Sigmoid colon (tissue), 7 donors: Measurements from ENCODE around the gene HAS3. TPM values are rescaled to one million over a fixed set of nuclear protein-coding genes. Genes with fewer than 3 reads are reported as not detected.
"Not testable (repeated sequence)": the region's sequence is repeated elsewhere in the genome, so short reads cannot be mapped to it uniquely, and the experiment has no call there.

Source experiments
- DNase-seq: peaks from one replicate; pipeline ENCODE4 v3.0.0-alpha.2; 2019
- H3K27ac ChIP-seq, 4 donors: fragments of 200-600 bp; sonication (generic); one replicate each; pipeline ENCODE4 v1.5.1; 2016 to 2019; ENCODE audit warnings: mild to moderate bottlenecking in 1 of 4
- H3K27me3 ChIP-seq, 3 donors: fragments of 200-600 bp; sonication (generic); one replicate each; pipeline ENCODE4 v1.5.1; 2019; ENCODE audit warnings: mild to moderate bottlenecking in 1 of 3
- H3K36me3 ChIP-seq, 4 donors: fragments of 200-600 bp; sonication (generic); one replicate each; pipeline ENCODE4 v1.5.1; 2016 to 2019
- H3K4me1 ChIP-seq, 4 donors: fragments of 200-600 bp; sonication (generic); one replicate each; pipeline ENCODE4 v1.5.1; 2017 to 2019
- H3K4me3 ChIP-seq, 4 donors: fragments of 200-600 bp; sonication (generic); one replicate each; pipeline ENCODE4 v1.5.1; 2017 to 2019; ENCODE audit warnings: mild to moderate bottlenecking in 2 of 4, moderate library complexity in 1 of 4
- H3K9me3 ChIP-seq, 4 donors: fragments of 200-600 bp in 3 of 4; sonication (generic) in 3 of 4; one replicate each; pipeline versions ENCODE4 v1.5.1 to v1.6.1; 2013 to 2019
- EP300 ChIP-seq, 4 donors: sonication (generic); formaldehyde crosslinking; IDR thresholded peaks; one replicate each; pipeline ENCODE4 v1.6.1; 2017; ENCODE audit warnings: antibody characterized with exemption in 4 of 4
- POLR2A ChIP-seq, 2 donors: fragments of 450-650 bp; IDR thresholded peaks; one replicate each; pipeline ENCODE4 v1.6.1; 2016; ENCODE audit warnings: antibody characterized with exemption in 2 of 2, mild to moderate bottlenecking in 2 of 2, moderate library complexity in 2 of 2
- POLR2AphosphoS5 ChIP-seq, 4 donors: sonication (generic); formaldehyde crosslinking; IDR thresholded peaks; one replicate each; pipeline ENCODE4 v1.6.1; 2017; ENCODE audit warnings: antibody characterized with exemption in 4 of 4
- WGBS, 2 donors: extraction: QIAGEN DNeasy Blood & Tissue Kit; methylation state at CpG; one replicate each; pipeline ENCODE4 v1.1.7; 2013; 5-methylcytosine and 5-hydroxymethylcytosine counted together
- intact Hi-C: fragments of 100-400 bp; cut with DNase I; formaldehyde crosslinking; loops from one replicate; pipeline ENCODE4 v1.15.1; 2023
- polyA plus RNA-seq, 3 donors: library from polyadenylated mRNA; stranded (reverse); fragments of 200-250 nt; gene quantifications; one replicate each; pipeline ENCODE4 v1.2.3, GENCODE V29; 2013
- total RNA-seq, 4 donors: library from RNA; depleted of rRNA; stranded (reverse); fragments of >200 nt; gene quantifications; one replicate each; pipeline ENCODE4 v1.1.0, GENCODE V29; 2016
- TF ChIP-seq, protein P1 (sequence below), 4 experiments: fragments of 450-650 bp in 3 of 4; fragments of 200-600 bp in 1 of 4; IDR thresholded peaks; one replicate each; pipeline ENCODE4 v1.5.1; 2016 to 2019; ENCODE audit warnings: antibody characterized with exemption in 4 of 4, mild to moderate bottlenecking in 3 of 4, moderate library complexity in 2 of 4
- donor health status: healthy with polysubstance abuse.
- donor health status: Bipolar disorder and iron deficiency.
- donor health status: healthy.

The HAS3 gene
- total and polyA plus RNA-seq, 7 donors = 0.36 to 5.8 (median 0.83) TPM

DNA sequence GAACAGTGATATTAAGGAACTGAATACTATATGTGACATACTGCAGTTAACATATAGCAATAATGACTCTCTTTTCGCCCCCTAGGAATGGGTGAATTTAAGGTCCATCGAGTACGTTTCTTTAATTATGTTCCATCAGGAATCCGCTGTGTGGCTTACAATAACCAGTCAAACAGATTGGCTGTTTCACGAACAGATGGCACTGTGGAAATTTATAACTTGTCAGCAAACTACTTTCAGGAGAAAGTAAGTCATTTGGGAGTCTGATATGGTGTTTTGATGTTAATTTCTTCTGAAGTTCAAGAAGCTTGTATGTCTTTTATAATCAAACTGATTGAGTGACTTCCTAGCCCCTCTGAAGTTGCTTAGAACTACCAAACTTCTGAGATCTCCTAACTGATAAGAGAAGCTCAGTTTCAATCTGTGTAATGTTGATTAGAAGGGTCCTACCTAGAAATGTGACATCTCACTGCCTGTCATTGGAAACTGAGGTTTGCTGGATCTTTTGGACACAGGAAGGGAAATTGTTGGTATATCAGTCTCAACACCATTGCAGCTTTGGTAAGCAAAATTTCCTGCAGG lies 28.0 kb downstream of the HAS3 start:
- Histone ChIP-seq H3K4me1 (peaks cover 0 to 37% (median 24%) of the 10 kb centered on the region in 4 donors), H3K36me3 (peaks cover 0 to 20% (median 1%) of the 10 kb centered on the region in 4 donors), H3K4me3 (peak overlapping the region; percentile 82 to 98 (median 88)), H3K27ac (peak overlapping the region in 3 of 4 donors; percentile 90 to 96 (median 90)), H3K27me3 (no peaks in the 10 kb centered on the region), H3K9me3 (no peaks in the 10 kb centered on the region)
- TF ChIP-seq POLR2A (IDR thresholded peaks at IDR 0.05) (no peak), EP300 (IDR thresholded peaks at IDR 0.05) (no peak)
- intact Hi-C loops = loop anchor here (5.0 kb wide), 2 partner anchors 286 to 606 kb away; no protein-coding TSS in a partner anchor
- 11 to 40% methylated on average over 5 of the region's 5 CpGs for WGBS, 2 donors
- no peak for DNase-seq

- intact Hi-C loops = no loop called here
- H3K4me3 ChIP-seq = no peak overlapping the region
- no peak overlapping the region for H3K27ac ChIP-seq
- no peak for DNase-seq
- H3K4me1 ChIP-seq = peaks cover 0 to 9% (median 2%) of the 10 kb centered on the region in 4 donors
- peaks cover 12 to 72% (median 26%) of the 10 kb centered on the region in 4 donors for H3K36me3 ChIP-seq
- H3K9me3 ChIP-seq = no peaks in the 10 kb centered on the region
- TF ChIP-seq EP300 (IDR thresholded peaks at IDR 0.05) (no peak), POLR2AphosphoS5 (IDR thresholded peaks at IDR 0.05) (no peak), POLR2A (IDR thresholded peaks at IDR 0.05) (no peak)
- TF ChIP-seq, protein P1, sequence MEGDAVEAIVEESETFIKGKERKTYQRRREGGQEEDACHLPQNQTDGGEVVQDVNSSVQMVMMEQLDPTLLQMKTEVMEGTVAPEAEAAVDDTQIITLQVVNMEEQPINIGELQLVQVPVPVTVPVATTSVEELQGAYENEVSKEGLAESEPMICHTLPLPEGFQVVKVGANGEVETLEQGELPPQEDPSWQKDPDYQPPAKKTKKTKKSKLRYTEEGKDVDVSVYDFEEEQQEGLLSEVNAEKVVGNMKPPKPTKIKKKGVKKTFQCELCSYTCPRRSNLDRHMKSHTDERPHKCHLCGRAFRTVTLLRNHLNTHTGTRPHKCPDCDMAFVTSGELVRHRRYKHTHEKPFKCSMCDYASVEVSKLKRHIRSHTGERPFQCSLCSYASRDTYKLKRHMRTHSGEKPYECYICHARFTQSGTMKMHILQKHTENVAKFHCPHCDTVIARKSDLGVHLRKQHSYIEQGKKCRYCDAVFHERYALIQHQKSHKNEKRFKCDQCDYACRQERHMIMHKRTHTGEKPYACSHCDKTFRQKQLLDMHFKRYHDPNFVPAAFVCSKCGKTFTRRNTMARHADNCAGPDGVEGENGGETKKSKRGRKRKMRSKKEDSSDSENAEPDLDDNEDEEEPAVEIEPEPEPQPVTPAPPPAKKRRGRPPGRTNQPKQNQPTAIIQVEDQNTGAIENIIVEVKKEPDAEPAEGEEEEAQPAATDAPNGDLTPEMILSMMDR (IDR thresholded peaks at IDR 0.05) = no peak
- 87% methylated on average over 2 of the region's 2 CpGs for WGBS, 2 donors
- no peaks in the 10 kb centered on the region for H3K27me3 ChIP-seq
Observed at GRCh38 chr16:69138608-69139007, 33.2 kb downstream of the HAS3 start.

DNA sequence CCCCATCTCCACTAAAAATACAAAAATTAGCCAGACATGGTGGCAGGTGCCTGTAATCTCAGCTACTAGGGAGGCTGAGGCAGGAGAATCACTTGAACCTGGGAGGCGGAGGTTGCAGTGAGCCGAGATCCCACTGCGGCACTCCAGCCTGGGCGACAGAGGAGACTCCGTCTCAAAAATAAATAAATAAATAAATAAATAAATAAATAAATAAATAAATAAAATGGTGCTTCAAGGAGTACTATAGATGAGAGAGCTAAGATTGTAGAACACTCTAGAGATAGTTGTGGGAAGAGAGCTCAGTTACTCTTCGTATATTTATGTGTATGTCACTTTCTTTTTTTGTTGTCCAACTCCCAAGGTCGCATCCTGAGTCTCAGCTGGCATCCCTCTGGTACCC lies 34.0 kb downstream of the HAS3 start:
- peaks cover 12 to 80% (median 34%) of the 10 kb centered on the region in 4 donors for H3K36me3 ChIP-seq
- DNase-seq, H3K4me1 ChIP-seq, H3K27ac ChIP-seq, intact Hi-C loops, H3K4me3 ChIP-seq, H3K27me3 ChIP-seq, H3K9me3 ChIP-seq: not testable (repeated sequence)
- 98% methylated on average over 7 of the region's 7 CpGs for WGBS, 2 donors

GRCh38 chr16:69141014-69141413 lies 35.6 kb downstream of the HAS3 start:
- Histone ChIP-seq H3K36me3 (peaks cover 12 to 96% (median 40%) of the 10 kb centered on the region in 4 donors), H3K4me1 (no peaks in the 10 kb centered on the region), H3K9me3 (no peaks in the 10 kb centered on the region), H3K27me3 (no peaks in the 10 kb centered on the region), H3K27ac (no peak overlapping the region), H3K4me3 (no peak overlapping the region)
- TF ChIP-seq EP300 (IDR thresholded peaks at IDR 0.05) (no peak), POLR2AphosphoS5 (IDR thresholded peaks at IDR 0.05) (no peak), POLR2A (IDR thresholded peaks at IDR 0.05) (no peak)
- TF ChIP-seq, protein P1 (IDR thresholded peaks at IDR 0.05) = no peak
- 94 to 97% methylated on average over 5 of the region's 5 CpGs for WGBS, 2 donors
- no peak for DNase-seq
- intact Hi-C loops = no loop called here

GRCh38 chr16:69141936-69142335 lies 36.5 kb downstream of the HAS3 start:
- H3K27me3 ChIP-seq = no peaks in the 10 kb centered on the region
- peaks cover 12 to 97% (median 40%) of the 10 kb centered on the region in 4 donors for H3K36me3 ChIP-seq
- H3K9me3 ChIP-seq = no peaks in the 10 kb centered on the region
- H3K4me3 ChIP-seq = no peak overlapping the region
- no peak for DNase-seq
- WGBS, 2 donors = 91 to 93% methylated on average over 4 of the region's 4 CpGs
- intact Hi-C loops = no loop called here
- no peak overlapping the region for H3K27ac ChIP-seq
- TF ChIP-seq, protein P1 (IDR thresholded peaks at IDR 0.05) = no peak
- TF ChIP-seq EP300 (IDR thresholded peaks at IDR 0.05) (no peak), POLR2AphosphoS5 (IDR thresholded peaks at IDR 0.05) (no peak), POLR2A (IDR thresholded peaks at IDR 0.05) (no peak)
- H3K4me1 ChIP-seq = no peaks in the 10 kb centered on the region

DNA sequence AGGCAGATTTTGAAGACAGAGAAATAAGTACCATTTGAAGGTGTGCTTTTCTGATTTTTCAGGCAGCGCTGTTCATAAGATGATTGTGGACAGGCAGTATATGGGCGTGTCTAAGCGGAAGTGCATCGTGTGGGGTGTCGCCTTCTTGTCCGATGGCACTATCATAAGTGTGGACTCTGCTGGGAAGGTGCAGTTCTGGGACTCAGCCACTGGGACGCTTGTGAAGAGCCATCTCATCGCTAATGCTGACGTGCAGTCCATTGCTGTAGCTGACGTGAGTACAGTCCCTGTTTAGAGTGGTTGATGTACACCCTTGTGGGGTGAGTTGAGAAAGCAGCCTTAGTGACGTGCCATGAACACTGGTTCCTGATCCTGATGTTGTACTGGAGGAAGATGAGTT lies 37.7 kb downstream of the HAS3 start:
- H3K4me1 ChIP-seq = no peaks in the 10 kb centered on the region
- H3K27ac ChIP-seq = no peak overlapping the region
- WGBS, 2 donors = 48 to 84% methylated on average over 11 of the region's 11 CpGs
- H3K9me3 ChIP-seq = no peaks in the 10 kb centered on the region
- H3K4me3 ChIP-seq = no peak overlapping the region
- H3K36me3 ChIP-seq = peaks cover 12 to 91% (median 42%) of the 10 kb centered on the region in 4 donors
- intact Hi-C loops = no loop called here
- no peak for DNase-seq
- no peaks in the 10 kb centered on the region for H3K27me3 ChIP-seq
- no peak for TF ChIP-seq POLR2A (IDR thresholded peaks at IDR 0.05)
- TF ChIP-seq, protein P1 (IDR thresholded peaks at IDR 0.05) = no peak
- TF ChIP-seq POLR2AphosphoS5 (IDR thresholded peaks at IDR 0.05) = no peak
